Measurements from ENCODE around the gene WDR86.

WDR86 gene

GRCh38 chr7:151388007-151388297 lies 21.9 kb downstream of the WDR86 start:
- no peak for TF ChIP-seq ZFX (IDR thresholded peaks at IDR 0.05)
- TF ChIP-seq, protein P1, sequence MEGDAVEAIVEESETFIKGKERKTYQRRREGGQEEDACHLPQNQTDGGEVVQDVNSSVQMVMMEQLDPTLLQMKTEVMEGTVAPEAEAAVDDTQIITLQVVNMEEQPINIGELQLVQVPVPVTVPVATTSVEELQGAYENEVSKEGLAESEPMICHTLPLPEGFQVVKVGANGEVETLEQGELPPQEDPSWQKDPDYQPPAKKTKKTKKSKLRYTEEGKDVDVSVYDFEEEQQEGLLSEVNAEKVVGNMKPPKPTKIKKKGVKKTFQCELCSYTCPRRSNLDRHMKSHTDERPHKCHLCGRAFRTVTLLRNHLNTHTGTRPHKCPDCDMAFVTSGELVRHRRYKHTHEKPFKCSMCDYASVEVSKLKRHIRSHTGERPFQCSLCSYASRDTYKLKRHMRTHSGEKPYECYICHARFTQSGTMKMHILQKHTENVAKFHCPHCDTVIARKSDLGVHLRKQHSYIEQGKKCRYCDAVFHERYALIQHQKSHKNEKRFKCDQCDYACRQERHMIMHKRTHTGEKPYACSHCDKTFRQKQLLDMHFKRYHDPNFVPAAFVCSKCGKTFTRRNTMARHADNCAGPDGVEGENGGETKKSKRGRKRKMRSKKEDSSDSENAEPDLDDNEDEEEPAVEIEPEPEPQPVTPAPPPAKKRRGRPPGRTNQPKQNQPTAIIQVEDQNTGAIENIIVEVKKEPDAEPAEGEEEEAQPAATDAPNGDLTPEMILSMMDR (conservative IDR thresholded peaks at IDR 0.05): no peak

DNA sequence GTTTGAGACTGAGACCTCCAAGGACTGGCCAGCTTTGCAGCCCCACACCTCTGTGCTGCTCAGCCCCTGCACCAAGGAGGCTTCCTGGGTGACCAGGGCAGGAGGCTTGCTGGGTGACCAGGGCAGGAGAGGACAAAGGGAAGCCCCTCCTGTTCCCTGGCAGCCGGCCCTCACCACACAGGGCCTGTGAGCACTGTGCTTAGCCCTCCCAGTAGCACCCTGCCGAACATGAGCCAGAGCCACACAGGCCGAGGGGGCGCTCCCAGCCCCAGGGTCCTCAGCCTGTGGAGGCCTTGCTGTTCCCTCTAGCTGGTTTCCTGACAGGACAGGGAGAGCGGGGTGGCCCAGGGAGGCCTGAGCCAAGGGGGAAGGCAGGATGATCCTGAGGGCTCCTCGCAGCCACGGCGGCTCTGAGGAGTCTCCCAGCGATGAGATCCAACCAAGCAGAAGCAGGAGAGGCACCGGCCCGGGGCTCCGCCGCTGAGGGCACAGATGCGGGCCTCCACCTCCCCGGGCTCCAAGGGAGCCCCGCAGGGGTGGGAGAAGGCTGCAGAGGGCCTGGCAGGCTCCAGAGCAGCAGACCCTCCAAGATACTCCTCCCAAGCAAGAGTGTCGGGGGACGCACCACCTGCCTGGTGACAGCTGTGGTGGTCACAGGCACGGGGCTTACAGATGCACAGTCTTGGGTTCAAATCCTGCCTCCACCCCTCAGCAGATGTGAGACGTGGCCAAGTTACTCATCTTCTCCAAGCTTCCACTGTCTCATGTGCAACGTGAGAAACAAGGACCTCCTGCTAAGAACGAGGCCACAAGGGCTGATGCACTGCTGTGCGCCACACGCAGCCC lies 22.5 kb downstream of the WDR86 start:
- TF ChIP-seq, protein P1 (conservative IDR thresholded peaks at IDR 0.05): no peak
- no peak for TF ChIP-seq ZFX (IDR thresholded peaks at IDR 0.05)
- no peak overlapping the region for H3K27ac ChIP-seq

More at GRCh38 chr7:151388007-151388297, 21.9 kb downstream of the WDR86 start:
- H3K27ac ChIP-seq: no peak overlapping the region

DNA sequence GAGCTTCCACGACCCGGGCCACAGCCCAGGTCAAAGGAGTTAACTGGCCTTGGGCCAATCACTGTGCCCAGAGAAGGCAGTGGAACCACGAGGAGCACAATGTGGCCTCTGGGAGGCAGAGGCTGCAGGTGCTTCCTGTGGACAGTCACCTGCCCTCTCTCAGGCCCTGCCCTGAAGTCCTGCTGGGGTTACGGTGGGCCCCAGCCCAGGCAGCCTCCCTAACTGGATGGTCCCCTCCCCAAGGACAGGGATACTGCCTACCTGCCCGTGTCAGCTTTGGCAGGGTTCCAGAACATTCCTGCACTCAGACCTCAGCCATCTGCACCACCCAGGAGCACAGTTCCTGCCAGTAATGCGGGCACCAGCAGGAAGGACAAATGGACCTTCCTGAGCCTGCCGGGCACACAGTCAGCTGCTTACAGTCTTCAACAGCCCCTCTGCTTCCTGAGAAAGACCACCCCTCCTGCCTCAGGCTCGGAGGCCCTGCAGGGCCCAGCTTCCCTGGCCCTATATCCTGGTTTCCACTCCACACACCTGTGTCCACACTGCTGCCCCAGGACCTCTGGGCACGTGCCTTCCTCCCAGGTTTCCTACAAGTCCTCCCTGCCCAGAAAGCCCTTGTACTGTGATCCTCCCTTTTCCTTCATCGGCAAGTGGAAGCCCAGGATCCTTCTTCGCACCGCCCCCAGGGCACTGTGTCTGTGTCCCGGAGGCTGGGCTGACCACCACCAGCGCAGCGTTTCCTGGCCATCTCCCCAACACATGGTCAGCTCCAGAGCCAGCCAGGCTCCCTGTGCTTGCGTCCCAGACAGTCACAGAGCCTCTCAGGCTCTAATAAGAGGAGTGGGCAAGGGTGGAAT lies 23.3 kb downstream of the WDR86 start:
- TF ChIP-seq, protein P1 (conservative IDR thresholded peaks at IDR 0.05): no peak
- TF ChIP-seq ZFX (IDR thresholded peaks at IDR 0.05): no peak
- 0 out of 2 replicates have a peak overlapping the region, but pooled peaks have one; percentile 0 for H3K27ac ChIP-seq

- TF ChIP-seq, protein P1 (conservative IDR thresholded peaks at IDR 0.05): no peak
- H3K27ac ChIP-seq: no peak overlapping the region
Observed at GRCh38 chr7:151385626-151386300, 24.1 kb downstream of the WDR86 start.

DNA sequence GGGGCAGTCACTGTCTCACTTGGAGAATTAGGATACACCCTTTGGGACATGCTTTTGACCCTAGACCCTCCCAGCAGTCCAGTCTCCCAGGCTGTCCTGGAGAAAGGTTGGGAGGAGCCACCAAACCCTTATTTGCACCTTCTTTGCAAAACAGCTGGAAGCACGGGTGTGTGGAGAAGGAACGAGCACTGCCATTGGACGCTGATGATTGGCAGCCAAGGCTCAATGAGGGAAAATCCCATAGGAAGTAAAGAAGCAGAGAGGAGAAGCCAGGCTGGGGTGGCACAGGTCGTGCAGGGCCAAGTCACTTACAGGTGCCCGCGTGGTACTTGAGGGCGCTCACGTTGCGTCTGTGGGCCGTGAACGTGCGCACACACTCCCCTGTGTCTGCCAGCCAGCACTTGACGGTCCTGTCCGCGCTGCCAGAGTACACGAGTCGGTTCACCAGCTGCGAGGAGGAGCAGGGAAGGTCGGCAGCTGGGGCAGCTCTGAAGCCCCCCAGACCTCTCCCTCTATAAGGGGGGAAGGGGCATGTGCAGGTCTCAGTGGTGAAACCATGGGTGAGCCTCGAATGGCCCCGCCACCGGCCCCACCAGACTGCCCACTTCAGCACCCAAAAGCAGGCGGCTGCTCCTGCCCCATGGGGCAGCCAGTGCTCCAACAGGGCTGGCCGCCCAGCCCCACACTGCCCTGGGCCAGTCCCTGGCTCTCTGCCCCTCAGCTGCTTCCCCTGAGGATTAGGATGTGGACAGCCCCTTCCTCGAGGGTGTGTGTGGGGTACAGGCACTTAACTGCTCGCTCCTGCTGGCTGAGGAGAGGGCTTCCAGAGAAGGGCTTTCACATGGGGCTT lies 24.8 kb downstream of the WDR86 start:
- no peak for TF ChIP-seq ZFX (IDR thresholded peaks at IDR 0.05)
- TF ChIP-seq, protein P1 (conservative IDR thresholded peaks at IDR 0.05): no peak
- H3K27ac ChIP-seq: no peak overlapping the region

DNA sequence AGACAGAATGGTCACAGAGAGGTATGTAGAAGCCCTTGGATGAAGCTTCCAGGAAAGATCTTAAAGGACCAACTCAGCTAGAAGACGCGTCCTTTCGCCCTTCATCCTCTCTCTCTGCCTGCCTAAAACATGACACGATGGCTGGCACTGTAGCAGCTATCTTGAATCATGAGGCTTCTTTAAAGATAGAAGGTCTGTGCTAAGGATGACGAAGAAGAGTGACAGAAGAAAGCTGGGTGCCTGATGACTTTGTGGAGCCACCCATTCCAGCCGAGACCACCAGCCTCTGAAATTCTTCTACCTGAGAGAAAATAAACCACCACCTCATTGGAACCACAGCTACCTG lies 25.5 kb downstream of the WDR86 start:
- TF ChIP-seq ZFX (IDR thresholded peaks at IDR 0.05): no peak
- no peak overlapping the region for H3K27ac ChIP-seq
